Neural cell (in vitro differentiated cells): Measurements from ENCODE around the gene BTBD9.

Experiments used
- CTCF ChIP-seq: fragments of 450-650 bp; IDR thresholded peaks from 2 replicates; pipeline ENCODE4 v1.5.1; 2014; ENCODE audit warnings: antibody characterized with exemption, mild to moderate bottlenecking, moderate library complexity; ENCODE audit not compliant: poor library complexity, severe bottlenecking
- EP300 ChIP-seq: fragments of 450-650 bp; conservative IDR thresholded peaks from 2 replicates; pipeline ENCODE4 v1.6.1; 2014; ENCODE audit warnings: antibody characterized with exemption, mild to moderate bottlenecking, moderate library complexity; ENCODE audit not compliant: poor library complexity, severe bottlenecking
- RAD21 ChIP-seq: fragments of 450-650 bp; conservative IDR thresholded peaks from 2 replicates; pipeline ENCODE4 v1.6.1; 2014; ENCODE audit warnings: antibody characterized with exemption, mild to moderate bottlenecking, moderate library complexity

- TF ChIP-seq CTCF (no peak), RAD21 (no peak), EP300 (no peak)
Measured at GRCh38 chr6:38167598-38167997, 472.1 kb downstream of the BTBD9 start.
